Memory B cell (primary cell): ENCODE measurements around the gene DMRTA1.
"Not testable (repeated sequence)": the region's sequence is repeated elsewhere in the genome, so short reads cannot be mapped to it uniquely, and the experiment has no call there.

Experiments
- ATAC-seq: fragments of 150-1000 bp; cut with Tn5 transposase; 2 replicates; pipeline ENCODE4 v1.10.0; 2021; ENCODE audit warnings: low read depth, mild to moderate bottlenecking, moderate library complexity
- DNase-seq, 2 donors: peaks; one replicate each; pipeline ENCODE4 v3.0.0; 2022; ENCODE audit warnings: low spot score in 2 of 2
- H3K27ac Mint-ChIP-seq: one replicate; pipeline ENCODE4 v1.8.0; 2022; ENCODE audit warnings: mild to moderate bottlenecking, moderate library complexity, mixed read lengths
- H3K27me3 Mint-ChIP-seq: one replicate; pipeline ENCODE4 v1.8.0; 2022; ENCODE audit warnings: mixed read lengths
- H3K36me3 Mint-ChIP-seq: one replicate; pipeline ENCODE4 v1.8.0; 2022; ENCODE audit warnings: mild to moderate bottlenecking, mixed read lengths
- H3K4me1 Mint-ChIP-seq: one replicate; pipeline ENCODE4 v1.8.0; 2022; ENCODE audit warnings: mixed read lengths
- H3K4me3 Mint-ChIP-seq: one replicate; pipeline ENCODE4 v1.8.0; 2022; ENCODE audit warnings: mild to moderate bottlenecking, moderate library complexity, mixed read lengths
- H3K9me3 Mint-ChIP-seq: one replicate; pipeline ENCODE4 v1.8.0; 2022; ENCODE audit warnings: mixed read lengths

DMRTA1 gene

DNA sequence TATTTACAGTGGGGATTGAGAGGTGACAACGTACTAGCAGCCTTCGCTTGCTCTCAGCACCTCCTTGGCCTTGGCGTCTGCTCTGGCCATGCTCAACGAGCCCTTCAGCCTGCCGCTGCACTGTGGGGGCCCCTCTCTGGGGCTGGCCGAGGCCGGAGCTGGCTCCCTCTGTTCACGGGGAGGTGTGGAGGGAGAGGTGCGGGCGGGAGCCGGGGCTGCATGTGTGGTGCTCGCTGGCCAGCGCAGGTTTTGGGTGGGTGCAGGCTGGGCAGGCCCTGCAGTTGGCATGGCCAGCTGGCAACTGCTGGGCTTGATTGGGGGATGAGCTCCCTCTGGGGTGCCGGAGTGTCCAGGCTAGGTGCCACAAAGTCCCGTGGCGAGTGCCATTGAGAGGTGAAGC, 5.8 kb upstream of the DMRTA1 start:
- no peak overlapping the region for H3K27ac Mint-ChIP-seq
- DNase-seq (no peak), ATAC-seq (no peak)
- no peaks in the 10 kb centered on the region for H3K4me1 Mint-ChIP-seq
- H3K27me3 Mint-ChIP-seq = peaks cover 7% of the 10 kb centered on the region
- no peak overlapping the region for H3K4me3 Mint-ChIP-seq
- H3K9me3 Mint-ChIP-seq = no peaks in the 10 kb centered on the region
- H3K36me3 Mint-ChIP-seq = no peaks in the 10 kb centered on the region

DNA sequence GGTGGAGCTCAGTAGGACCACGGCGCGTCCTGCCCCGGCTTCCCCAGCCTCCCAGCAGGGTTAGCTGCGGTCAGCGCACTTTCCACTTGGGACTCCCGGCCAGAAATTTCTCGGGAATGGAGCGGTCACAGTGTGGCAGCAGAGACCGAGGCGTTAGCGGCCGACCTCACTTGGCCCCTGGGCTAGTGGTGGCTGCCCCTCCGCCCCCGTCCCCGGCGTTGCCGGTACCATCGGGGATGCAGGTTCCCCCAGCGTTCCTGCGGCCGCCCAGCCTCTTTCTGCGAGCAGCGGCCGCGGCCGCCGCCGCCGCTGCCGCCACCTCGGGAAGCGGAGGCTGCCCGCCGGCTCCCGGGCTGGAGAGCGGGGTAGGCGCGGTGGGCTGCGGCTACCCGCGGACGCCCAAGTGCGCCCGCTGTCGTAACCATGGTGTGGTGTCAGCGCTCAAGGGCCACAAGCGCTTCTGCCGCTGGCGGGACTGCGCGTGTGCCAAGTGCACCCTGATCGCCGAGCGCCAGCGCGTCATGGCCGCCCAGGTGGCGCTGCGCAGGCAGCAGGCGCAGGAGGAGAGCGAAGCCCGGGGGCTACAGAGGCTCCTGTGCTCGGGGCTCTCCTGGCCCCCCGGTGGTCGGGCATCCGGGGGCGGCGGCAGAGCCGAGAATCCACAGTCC, 460 bp downstream of the DMRTA1 start:
- H3K27me3 Mint-ChIP-seq = peaks cover 11% of the 10 kb centered on the region

DNA sequence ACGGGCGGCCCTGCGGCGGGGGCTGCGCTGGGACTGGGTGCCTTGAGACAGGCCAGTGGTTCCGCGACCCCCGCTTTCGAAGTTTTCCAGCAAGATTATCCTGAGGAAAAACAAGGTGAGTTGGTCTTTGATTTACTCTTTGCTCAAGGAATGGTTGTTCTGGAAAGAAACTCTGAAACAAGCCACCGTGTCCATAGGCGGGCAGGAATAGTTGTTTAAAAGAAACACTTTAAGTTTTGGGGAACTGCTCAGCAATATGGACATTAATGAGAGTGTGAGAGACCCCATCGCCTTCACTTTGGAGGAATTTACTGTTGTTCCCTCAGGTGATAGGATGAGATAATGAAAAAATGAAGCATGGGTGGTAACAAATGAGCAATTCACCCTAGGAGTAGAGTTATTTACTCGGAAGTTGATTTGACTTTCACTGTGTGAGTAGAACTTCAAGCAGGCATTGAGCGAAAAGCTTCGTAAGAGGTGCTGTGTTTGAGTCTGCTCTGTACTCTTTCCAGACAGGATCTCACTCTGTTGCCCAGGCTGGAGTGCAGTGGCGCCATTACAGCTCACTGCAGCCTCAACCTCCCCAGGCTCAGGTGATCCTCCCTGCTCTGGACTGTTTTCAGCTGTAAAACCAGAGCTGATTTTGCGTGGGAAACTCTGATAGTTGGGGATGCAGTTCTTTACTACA, 1.1 kb downstream of the DMRTA1 start:
- H3K27ac Mint-ChIP-seq = no peak overlapping the region
- H3K9me3 Mint-ChIP-seq = no peaks in the 10 kb centered on the region
- H3K4me1 Mint-ChIP-seq = peaks cover 4% of the 10 kb centered on the region
- H3K4me3 Mint-ChIP-seq = peak overlapping the region; percentile 51
- H3K36me3 Mint-ChIP-seq = no peaks in the 10 kb centered on the region
- DNase-seq = no peak
- peaks cover 11% of the 10 kb centered on the region for H3K27me3 Mint-ChIP-seq
- no peak for ATAC-seq

More for the DNA sequence above, 460 bp downstream of the DMRTA1 start:
- DNase-seq = peak; percentile 26 to 47
- Mint-ChIP-seq H3K9me3 (no peaks in the 10 kb centered on the region), H3K27ac (no peak overlapping the region), H3K4me1 (peaks cover 4% of the 10 kb centered on the region), H3K4me3 (peak overlapping the region; percentile 41), H3K36me3 (no peaks in the 10 kb centered on the region)
- ATAC-seq = peak; percentile 88

DNA sequence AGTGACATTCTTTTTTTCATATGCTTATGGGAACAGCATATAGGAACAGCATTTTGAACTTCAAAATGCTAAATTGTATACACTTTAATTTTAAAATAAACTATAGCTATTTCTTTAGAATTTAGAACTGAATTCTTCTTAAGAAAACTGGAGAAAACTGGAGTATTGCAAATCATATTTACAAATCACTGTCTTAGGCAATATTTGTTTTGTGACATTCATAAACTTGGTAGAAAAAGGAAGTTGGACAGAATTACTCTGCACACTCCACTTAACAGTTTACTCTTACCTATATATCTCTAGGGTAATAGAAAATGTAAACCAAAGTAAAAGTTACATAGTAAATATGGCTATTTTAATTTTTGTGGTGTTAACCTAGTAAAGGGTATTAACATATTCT, 3.1 kb downstream of the DMRTA1 start:
- Mint-ChIP-seq H3K27ac (no peak overlapping the region), H3K27me3 (peaks cover 8% of the 10 kb centered on the region), H3K4me1 (peaks cover 4% of the 10 kb centered on the region), H3K36me3 (no peaks in the 10 kb centered on the region), H3K4me3 (no peak overlapping the region), H3K9me3 (no peaks in the 10 kb centered on the region)
- ATAC-seq = no peak
- no peak for DNase-seq

DNA sequence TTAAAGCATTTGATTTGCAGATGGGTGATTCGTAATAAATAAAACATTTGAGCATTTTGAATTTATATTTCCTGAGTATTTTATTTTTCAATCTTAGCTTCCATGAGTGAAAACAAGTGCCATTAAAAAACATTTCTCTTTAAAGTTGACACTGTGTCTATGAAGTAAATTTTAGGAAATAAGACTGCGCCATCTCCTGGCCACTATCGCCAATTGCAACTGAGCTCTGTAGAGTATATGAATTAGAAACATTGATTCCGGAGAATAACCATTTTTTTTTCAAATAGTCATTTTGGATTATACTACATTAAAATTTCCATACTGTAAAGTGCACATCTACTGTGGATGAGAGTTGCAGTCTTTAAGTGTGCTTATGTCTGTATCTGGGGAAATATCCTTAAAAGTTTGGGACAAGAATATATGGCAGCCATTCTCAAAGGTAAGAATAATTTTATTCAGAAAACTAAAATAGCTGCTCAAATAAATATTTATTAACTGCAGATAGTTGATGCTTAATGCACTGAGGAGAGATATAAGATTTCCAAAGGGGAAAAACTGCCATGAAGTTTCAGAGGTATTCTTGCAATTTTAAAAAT, 5.9 kb downstream of the DMRTA1 start:
- DNase-seq = peak; percentile 31 to 43
- Mint-ChIP-seq H3K27ac (no peak overlapping the region), H3K4me3 (no peak overlapping the region), H3K27me3 (peaks cover 5% of the 10 kb centered on the region), H3K9me3 (no peaks in the 10 kb centered on the region), H3K36me3 (no peaks in the 10 kb centered on the region), H3K4me1 (peaks cover 4% of the 10 kb centered on the region)
- ATAC-seq = peak; percentile 54

DNA sequence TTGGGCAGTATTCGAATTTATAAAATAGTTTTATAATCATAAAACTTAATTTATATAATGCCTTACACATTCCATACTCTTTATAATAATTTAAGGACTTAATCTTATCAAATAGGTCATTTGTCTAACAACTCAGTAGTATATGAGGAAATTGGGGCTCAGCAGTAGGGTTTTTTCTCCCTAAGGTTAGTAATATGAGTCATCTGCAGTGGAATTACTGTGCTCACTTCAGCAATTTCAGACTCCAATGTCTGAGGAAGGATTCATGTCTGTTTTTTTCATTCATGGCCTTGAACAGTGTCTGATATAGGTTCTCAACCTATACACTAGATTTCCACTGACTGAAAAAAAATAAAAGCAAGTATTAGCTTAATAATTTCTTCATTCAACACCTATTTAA, 7.4 kb downstream of the DMRTA1 start:
- Mint-ChIP-seq H3K9me3 (no peaks in the 10 kb centered on the region), H3K27me3 (peaks cover 8% of the 10 kb centered on the region)
- DNase-seq = no peak

DNA sequence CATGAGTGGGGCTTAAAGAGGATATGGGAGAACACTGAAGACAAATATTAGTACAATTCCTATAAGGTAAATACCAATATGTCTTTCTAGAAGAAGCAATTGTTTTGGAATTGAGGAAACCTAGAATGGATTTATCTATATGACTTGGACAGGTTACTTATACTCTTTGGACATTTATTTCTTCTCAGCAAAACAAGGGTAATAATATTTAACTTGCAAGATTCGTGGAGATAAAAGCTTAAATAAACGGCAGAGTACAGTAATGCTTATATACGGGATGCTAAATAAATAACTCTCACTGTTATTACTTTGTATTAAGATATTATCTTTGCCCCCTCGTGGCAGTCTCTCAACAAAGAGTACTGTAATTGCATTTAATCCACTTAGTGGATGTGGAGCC, 8.6 kb downstream of the DMRTA1 start:
- H3K27me3 Mint-ChIP-seq = peaks cover 6% of the 10 kb centered on the region
- no peak overlapping the region for H3K4me3 Mint-ChIP-seq
- no peaks in the 10 kb centered on the region for H3K4me1 Mint-ChIP-seq
- H3K36me3 Mint-ChIP-seq = no peaks in the 10 kb centered on the region
- no peak overlapping the region for H3K27ac Mint-ChIP-seq
- H3K9me3 Mint-ChIP-seq = no peaks in the 10 kb centered on the region
- ATAC-seq (no peak), DNase-seq (no peak)

More for the DNA sequence above, 7.4 kb downstream of the DMRTA1 start:
- no peak for ATAC-seq
- Mint-ChIP-seq H3K4me3 (no peak overlapping the region), H3K36me3 (no peaks in the 10 kb centered on the region), H3K27ac (no peak overlapping the region), H3K4me1 (no peaks in the 10 kb centered on the region)

DNA sequence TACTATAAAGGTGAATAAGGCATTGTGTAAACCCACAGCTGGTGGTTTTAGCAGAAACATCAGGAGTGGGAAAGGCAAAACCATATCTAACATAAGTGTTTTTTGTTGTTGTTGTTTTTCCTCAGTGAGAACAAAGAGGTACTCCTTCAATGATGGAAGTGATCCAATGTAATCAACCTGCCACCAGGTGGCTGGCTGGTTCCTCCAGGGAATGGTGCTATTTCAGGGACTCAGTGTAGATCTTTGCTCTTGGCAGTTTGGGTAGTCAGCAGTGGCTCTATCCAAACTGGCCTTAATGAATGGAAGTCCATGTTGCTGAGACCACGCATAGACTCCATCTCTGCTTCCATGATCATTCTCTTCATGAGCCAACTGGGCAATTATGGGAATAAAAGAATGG, 10.8 kb downstream of the DMRTA1 start:
- H3K4me3 Mint-ChIP-seq = no peak overlapping the region
- H3K27ac Mint-ChIP-seq = no peak overlapping the region
- H3K4me1 Mint-ChIP-seq = no peaks in the 10 kb centered on the region
- peaks cover 7% of the 10 kb centered on the region for H3K27me3 Mint-ChIP-seq
- ATAC-seq = no peak
- H3K9me3 Mint-ChIP-seq = no peaks in the 10 kb centered on the region
- H3K36me3 Mint-ChIP-seq = no peaks in the 10 kb centered on the region
- no peak for DNase-seq

DNA sequence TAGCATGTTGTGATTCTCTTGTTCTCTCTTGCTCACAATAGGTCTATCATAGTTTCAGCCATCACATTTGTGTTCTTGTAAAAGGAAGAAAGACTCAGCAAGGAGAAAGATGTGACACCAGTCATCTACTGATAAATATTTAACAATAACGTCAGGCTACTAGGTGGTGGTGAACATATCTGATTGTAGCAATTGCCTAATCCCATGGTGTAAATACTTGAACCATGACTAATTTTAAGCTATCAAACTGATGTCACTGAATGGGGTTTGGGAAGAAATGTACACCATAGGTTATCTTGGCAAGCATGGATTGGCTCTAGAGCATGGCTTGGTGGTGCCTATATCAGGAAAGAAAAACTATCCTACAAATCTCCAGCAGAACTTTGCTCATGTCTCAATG, 16.6 kb downstream of the DMRTA1 start:
- DNase-seq (no peak), ATAC-seq (no peak)
- H3K36me3 Mint-ChIP-seq = no peaks in the 10 kb centered on the region
- H3K27me3 Mint-ChIP-seq = peaks cover 4% of the 10 kb centered on the region
- H3K9me3 Mint-ChIP-seq = no peaks in the 10 kb centered on the region
- H3K27ac Mint-ChIP-seq = no peak overlapping the region
- no peak overlapping the region for H3K4me3 Mint-ChIP-seq
- H3K4me1 Mint-ChIP-seq = no peaks in the 10 kb centered on the region

DNA sequence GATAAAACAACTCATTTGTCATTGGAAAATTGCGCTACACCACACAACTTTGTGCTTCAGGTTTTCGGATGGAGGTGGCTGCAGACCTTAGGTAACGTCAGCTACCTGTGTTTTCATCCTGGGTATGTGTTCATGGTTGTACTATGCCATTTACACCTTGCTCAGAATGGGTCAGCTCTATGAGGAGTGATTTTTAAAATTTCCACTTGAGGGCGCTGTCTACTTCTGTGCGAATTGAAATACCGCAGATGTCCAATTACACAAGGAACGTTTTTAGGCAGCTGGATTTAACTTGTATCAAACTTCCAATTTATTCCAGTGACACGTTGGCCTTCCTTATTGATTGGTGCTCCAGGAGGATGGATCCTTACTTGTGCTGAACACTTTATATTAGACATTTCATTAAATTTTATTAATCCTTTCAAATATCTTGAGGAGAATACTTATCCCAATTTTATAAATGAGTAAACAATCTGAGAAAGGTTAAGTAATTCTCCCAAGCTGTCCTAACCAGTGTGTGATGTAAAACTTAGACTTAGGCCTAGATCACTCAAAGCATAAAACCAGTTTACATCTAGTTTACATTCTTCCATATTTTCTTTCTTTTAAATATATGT, 23.4 kb downstream of the DMRTA1 start:
- Mint-ChIP-seq H3K27ac (no peak overlapping the region), H3K27me3 (no peaks in the 10 kb centered on the region), H3K9me3 (no peaks in the 10 kb centered on the region), H3K4me3 (no peak overlapping the region), H3K4me1 (no peaks in the 10 kb centered on the region), H3K36me3 (no peaks in the 10 kb centered on the region)
- peak; percentile 50 for ATAC-seq
- DNase-seq = no peak

DNA sequence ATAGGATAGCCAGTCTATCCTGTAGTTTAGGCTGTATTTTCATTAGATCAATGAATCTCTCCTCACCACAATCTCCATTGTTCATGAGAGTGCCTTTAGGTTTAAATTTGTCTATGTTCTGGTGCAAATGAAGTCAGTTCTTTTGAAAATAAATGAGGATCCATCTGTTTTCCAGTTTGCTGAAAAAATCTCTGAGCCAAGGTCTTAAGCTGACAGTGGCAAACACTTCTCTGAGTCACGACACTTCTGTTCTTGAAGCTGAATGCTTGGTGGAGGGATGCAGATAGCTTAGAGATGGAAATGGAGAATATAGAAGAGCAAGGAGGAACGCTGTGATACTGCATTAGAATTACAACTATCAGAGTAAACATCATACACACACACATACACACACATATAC, 34.9 kb downstream of the DMRTA1 start:
- Mint-ChIP-seq H3K9me3 (peaks cover 7% of the 10 kb centered on the region), H3K27ac (no peak overlapping the region), H3K4me3 (no peak overlapping the region), H3K36me3 (peaks cover 2% of the 10 kb centered on the region), H3K4me1 (no peaks in the 10 kb centered on the region), H3K27me3 (peaks cover 4% of the 10 kb centered on the region)
- no peak for DNase-seq
- ATAC-seq = no peak

DNA sequence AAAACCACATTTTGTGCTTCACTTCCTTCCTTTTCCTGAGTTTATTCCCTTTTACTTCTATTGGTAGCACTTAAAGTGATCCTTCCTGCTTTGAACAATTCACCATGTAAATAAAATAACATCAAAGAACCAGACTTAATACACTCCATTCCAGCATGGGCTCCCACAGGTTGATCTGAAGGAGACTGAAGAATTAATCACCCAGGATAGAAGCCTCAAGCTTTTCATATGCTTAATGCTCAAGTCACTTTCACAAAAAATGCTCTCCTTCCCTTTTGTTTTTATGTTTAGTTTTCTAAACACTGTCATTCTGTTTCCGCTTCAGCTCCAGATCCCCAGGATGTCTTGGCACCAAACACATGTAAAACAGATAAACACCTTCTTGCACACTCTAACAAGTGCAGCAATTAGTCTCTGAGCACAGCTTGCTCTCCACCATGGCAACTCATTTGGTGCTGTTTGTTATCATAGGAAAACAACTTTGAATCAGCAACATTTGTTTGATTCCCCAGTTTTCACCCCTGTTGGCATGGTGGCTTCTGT, 37.0 kb downstream of the DMRTA1 start:
- Mint-ChIP-seq H3K36me3 (peaks cover 2% of the 10 kb centered on the region), H3K4me3 (no peak overlapping the region), H3K27me3 (peaks cover 4% of the 10 kb centered on the region), H3K9me3 (peaks cover 10% of the 10 kb centered on the region), H3K4me1 (no peaks in the 10 kb centered on the region), H3K27ac (no peak overlapping the region)
- ATAC-seq (no peak), DNase-seq (no peak)

DNA sequence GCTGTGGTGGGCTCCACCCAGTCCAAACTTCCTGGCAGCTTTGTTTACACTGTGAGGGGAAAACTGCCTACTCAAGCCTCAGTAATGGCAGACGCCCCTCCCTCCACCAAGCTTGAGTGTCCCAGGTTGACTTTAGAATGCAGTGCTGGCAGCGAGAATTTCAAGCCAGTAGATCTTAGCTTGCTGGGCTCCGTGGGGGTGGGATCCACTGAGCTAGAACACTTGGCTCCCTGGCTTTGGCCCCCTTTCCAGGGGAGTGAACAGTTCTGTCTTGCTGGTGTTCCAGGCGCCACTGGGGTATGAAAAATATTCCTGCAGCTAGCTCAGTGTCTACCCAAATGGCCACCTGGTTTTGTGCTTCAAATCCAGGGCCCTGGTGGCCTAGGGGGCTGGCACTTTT, 49.6 kb downstream of the DMRTA1 start:
- not testable (repeated sequence) for DNase-seq, H3K27me3 Mint-ChIP-seq, H3K4me3 Mint-ChIP-seq, ATAC-seq, H3K9me3 Mint-ChIP-seq, H3K27ac Mint-ChIP-seq, H3K36me3 Mint-ChIP-seq, H3K4me1 Mint-ChIP-seq
